SK-N-SH (cell line): Measurements from ENCODE around the gene TEKT1. TPM values are rescaled to one million over a fixed set of nuclear protein-coding genes. Genes with fewer than 3 reads are reported as not detected.

Experiments
- CTCF ChIA-PET: fragments of 300-600, 350-600 bp; formaldehyde crosslinking; extraction: SDS; loops from one replicate; lab custom pipeline; 2021; lab: Yijun Ruan, JAX
- POLR2A ChIA-PET: fragments of 350-600 bp; sonication (Branson Sonifier 250); formaldehyde crosslinking; extraction: SDS; loops from one replicate; lab custom pipeline; 2020; ENCODE audit warnings: antibody characterized with exemption, inconsistent platforms; lab: Yijun Ruan, JAX
- DNase-seq: peaks from one replicate; pipeline ENCODE4 v3.0.0; 2012
- H2AFZ ChIP-seq: fragments of 200-600 bp; sonication (generic); 2 replicates; pipeline ENCODE4 v1.8.1; 2016; ENCODE audit warnings: antibody characterized with exemption, mild to moderate bottlenecking, low read depth
- H3F3A ChIP-seq: fragments of 200-600 bp; sonication (generic); replicated peaks from 2 replicates; pipeline ENCODE3; 2016; ENCODE audit warnings: antibody characterized with exemption, mild to moderate bottlenecking; ENCODE audit not compliant: insufficient read depth
- H3K27ac ChIP-seq, 2 experiments: fragments of 200-500 bp in 1 of 2; fragments of 200-600 bp in 1 of 2; sonication (Bioruptor generic) in 1 of 2; sonication (generic), shearing (Covaris generic) in 1 of 2; 2 replicates each; pipeline versions ENCODE4 v1.5.1 to v1.6.1; 2014 to 2016; ENCODE audit warnings: low read depth in 2 of 2, inconsistent platforms in 1 of 2, low read length in 1 of 2, mild to moderate bottlenecking in 1 of 2, mixed read lengths in 1 of 2
- H3K27me3 ChIP-seq: fragments of 200-600 bp; sonication (generic), shearing (Covaris generic); 2 replicates; pipeline ENCODE4 v1.6.1; 2016; ENCODE audit warnings: mixed run types; ENCODE audit not compliant: insufficient read depth
- H3K36me3 ChIP-seq, 2 experiments: fragments of 200-500 bp in 1 of 2; fragments of 200-600 bp in 1 of 2; sonication (Bioruptor generic) in 1 of 2; sonication (generic) in 1 of 2; replicated peaks in 1 of 2; 2 replicates each; pipeline versions ENCODE3 to v1.5.1; 2014 to 2016; ENCODE audit warnings: low read length in 1 of 2, mild to moderate bottlenecking in 1 of 2; ENCODE audit not compliant: insufficient read depth in 2 of 2, control insufficient read depth in 1 of 2
- H3K4me1 ChIP-seq, 2 experiments: fragments of 200-500 bp in 1 of 2; fragments of 200-600 bp in 1 of 2; sonication (Bioruptor generic) in 1 of 2; sonication (generic), shearing (Covaris generic) in 1 of 2; 2 replicates each; pipeline versions ENCODE4 v1.5.1 to v1.6.1; 2014 to 2016; ENCODE audit warnings: low read depth in 1 of 2, low read length in 1 of 2, mixed run types in 1 of 2; ENCODE audit not compliant: insufficient read depth in 2 of 2, control insufficient read depth in 1 of 2
- H3K4me2 ChIP-seq: fragments of 200-600 bp; sonication (generic), shearing (Covaris generic); 2 replicates; pipeline ENCODE4 v1.6.1; 2017; ENCODE audit warnings: mixed run types
- H3K4me3 ChIP-seq, 2 experiments: fragments of 200-500 bp in 1 of 2; fragments of 200-600 bp in 1 of 2; sonication (Bioruptor generic) in 1 of 2; sonication (generic), shearing (Covaris generic) in 1 of 2; 2 replicates each; pipeline versions ENCODE4 v1.5.1 to v1.8.1; 2014 to 2016; ENCODE audit warnings: low read depth in 2 of 2, inconsistent platforms in 1 of 2, low read length in 1 of 2, mild to moderate bottlenecking in 1 of 2, mixed read lengths in 1 of 2, moderate library complexity in 1 of 2
- H3K79me2 ChIP-seq: fragments of 200-600 bp; sonication (generic); 2 replicates; pipeline ENCODE4 v1.8.1; 2017; ENCODE audit warnings: mild to moderate bottlenecking; ENCODE audit not compliant: insufficient read depth
- H3K9ac ChIP-seq: fragments of 200-600 bp; sonication (generic); 2 replicates; pipeline ENCODE4 v1.6.1; 2017; ENCODE audit warnings: mixed run types
- H3K9me2 ChIP-seq: fragments of 200-600 bp; sonication (generic); 2 replicates; pipeline ENCODE4 v1.6.1; 2017; ENCODE audit warnings: mixed run types
- H3K9me3 ChIP-seq: fragments of 200-600 bp; sonication (generic); 2 replicates; pipeline ENCODE4 v1.6.1; 2017; ENCODE audit warnings: mixed run types, mild to moderate bottlenecking, moderate library complexity
- H4K20me1 ChIP-seq: fragments of 200-600 bp; sonication (generic); 2 replicates; pipeline ENCODE4 v1.6.1; 2017; ENCODE audit warnings: mild to moderate bottlenecking, mixed run types; ENCODE audit not compliant: insufficient read depth
- CHD2 ChIP-seq: fragments of 150-350 bp; IDR thresholded peaks from 2 replicates; pipeline ENCODE4 v1.6.1; 2018; ENCODE audit warnings: low read length; ENCODE audit not compliant: partially characterized antibody
- EP300 ChIP-seq, 2 experiments: IDR thresholded peaks; 2 replicates each; pipeline versions ENCODE4 v1.4.0 to v1.6.1; 2012; ENCODE audit warnings: borderline replicate concordance in 1 of 2, low read depth in 1 of 2, low read length in 1 of 2
- FOXJ3 ChIP-seq: sonication (generic); formaldehyde crosslinking; IDR thresholded peaks from 2 replicates; pipeline ENCODE4 v1.5.1; 2020; ENCODE audit warnings: mild to moderate bottlenecking, missing genetic modification reagents
- FOXM1 ChIP-seq: IDR thresholded peaks from 2 replicates; pipeline ENCODE4 v1.4.0; 2012; ENCODE audit warnings: low read depth, mild to moderate bottlenecking
- MEF2A ChIP-seq: IDR thresholded peaks from 2 replicates; pipeline ENCODE4 v1.4.0; 2012; ENCODE audit warnings: low read depth, borderline replicate concordance
- MXI1 ChIP-seq: IDR thresholded peaks from 2 replicates; pipeline ENCODE4 v1.6.1; 2012; ENCODE audit warnings: mild to moderate bottlenecking, low read depth, low read length, improper control_type of control experiment
- POLR2AphosphoS5 ChIP-seq: IDR thresholded peaks from 2 replicates; pipeline ENCODE4 v1.6.1; 2012; ENCODE audit warnings: low read depth, low read length
- RAD21 ChIP-seq: IDR thresholded peaks from 2 replicates; pipeline ENCODE4 v1.6.1; 2012; ENCODE audit warnings: mild to moderate bottlenecking, low read length
- RFX5 ChIP-seq: IDR thresholded peaks from 2 replicates; pipeline ENCODE4 v1.6.1; 2012; ENCODE audit warnings: mild to moderate bottlenecking, improper control_type of control experiment, low read length
- TEAD4 ChIP-seq: IDR thresholded peaks from 2 replicates; pipeline ENCODE4 v1.4.0; 2012; ENCODE audit warnings: mild to moderate bottlenecking, borderline replicate concordance; ENCODE audit not compliant: insufficient read depth
- YY1 ChIP-seq: IDR thresholded peaks from 2 replicates; pipeline ENCODE4 v1.4.0; 2012; ENCODE audit warnings: low read depth, mild to moderate bottlenecking
- WGBS: methylation state at CpG from one replicate; pipeline ENCODE4 v1.1.6; 2017; ENCODE audit warnings: low lambda C conversion rate; 5-methylcytosine and 5-hydroxymethylcytosine counted together
- polyA plus RNA-seq, 3 experiments: library from polyadenylated mRNA; depleted of rRNA; stranded (reverse); fragments of >200 nt; gene quantifications; 2 replicates each; pipeline ENCODE4 v1.2.3, GENCODE V29; 2012
- TF ChIP-seq, protein P1 (sequence below): fragments of 200-600 bp; sonication (generic); IDR thresholded peaks from 2 replicates; pipeline ENCODE4 v1.6.1; 2017; ENCODE audit warnings: antibody characterized with exemption, mild to moderate bottlenecking, moderate library complexity

TEKT1 gene
- polyA plus RNA-seq, 1 of the 3 experiments (the other 2 are of a cell fraction), result not detected

DNA sequence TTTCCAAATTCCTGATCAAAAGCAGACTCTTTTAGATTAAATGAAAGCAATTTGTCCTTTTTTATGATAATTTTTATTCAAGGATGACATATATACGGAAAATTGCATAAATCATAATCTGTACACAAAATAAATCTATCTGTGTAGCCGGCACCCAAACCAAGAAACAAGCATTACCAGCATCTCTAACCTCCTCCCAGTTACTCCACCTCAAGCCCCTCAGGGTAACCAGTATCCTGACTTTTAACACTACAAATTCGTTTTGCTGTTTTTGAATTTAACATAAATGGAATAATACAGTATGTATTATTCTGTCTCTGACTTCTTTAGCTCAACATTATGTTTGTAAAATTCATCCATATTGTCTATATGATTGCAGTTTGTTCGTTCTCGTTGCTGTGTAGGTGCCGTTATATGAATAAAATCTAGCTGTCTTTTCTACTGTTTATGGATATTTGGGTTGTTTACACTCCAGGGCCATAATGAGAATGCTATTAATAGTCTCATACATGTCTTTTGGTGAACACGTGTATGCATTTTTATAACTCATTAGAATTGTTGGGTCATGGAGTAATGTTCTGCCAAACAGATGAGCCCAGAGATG is 1.0 kb downstream of the TEKT1 start:
- ChIA-PET CTCF (no interaction called here), POLR2A (no interaction called here)
- Histone ChIP-seq H3K79me2 (no peaks in the 10 kb centered on the region), H3K4me2 (no peak overlapping the region), H3K9me3 (no peaks in the 10 kb centered on the region), H2AFZ (no peak overlapping the region), H3K36me3 (no peaks in the 10 kb centered on the region), H3K27ac (no peak overlapping the region), H3K4me1 (no peaks in the 10 kb centered on the region; a peak in 1 of 4 replicates), H3K9me2 (no peaks in the 10 kb centered on the region), H3K9ac (no peak overlapping the region), H3K27me3 (peaks cover 67% of the 10 kb centered on the region), H3K4me3 (no peak overlapping the region), H3F3A (no peaks in the 10 kb centered on the region), H4K20me1 (no peaks in the 10 kb centered on the region)
- DNase-seq, result no peak
- 5% methylated on average over 7 of the region's 7 CpGs for WGBS
- TF ChIP-seq POLR2AphosphoS5, result no peak

DNA sequence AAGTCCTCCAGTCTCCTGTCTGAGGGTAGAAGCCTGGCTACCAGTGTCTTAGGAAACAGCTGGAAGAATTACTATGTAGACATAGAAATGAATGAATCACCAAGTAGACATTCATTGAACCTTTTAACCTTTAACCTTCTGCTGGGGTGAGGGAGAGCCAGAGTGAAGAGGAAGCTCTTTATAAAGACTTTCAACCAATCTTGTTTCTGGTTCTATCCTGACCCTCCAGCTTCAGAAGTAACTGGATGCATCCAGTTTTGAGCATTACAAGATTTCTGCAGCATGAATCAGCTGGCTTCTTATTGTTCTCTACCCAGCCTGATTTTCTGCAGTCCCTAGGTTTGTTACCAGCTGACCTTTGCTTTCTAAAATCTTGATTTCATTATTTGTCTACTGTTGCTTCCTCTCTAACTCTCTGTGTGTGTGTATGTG is 8.5 kb downstream of the TEKT1 start:
- H4K20me1 ChIP-seq, result no peaks in the 10 kb centered on the region
- no peaks in the 10 kb centered on the region for H3F3A ChIP-seq
- ChIA-PET POLR2A (no interaction called here), CTCF (interaction anchor here (1.0 kb wide), 1 partner anchor 88 kb away, joined by 3 read pairs; no protein-coding TSS in a partner anchor)
- no peak overlapping the region for H3K9ac ChIP-seq
- H3K4me3 ChIP-seq, result no peak overlapping the region
- H3K4me2 ChIP-seq, result no peak overlapping the region
- no peaks in the 10 kb centered on the region for H3K79me2 ChIP-seq
- peaks cover 18% of the 10 kb centered on the region; the same call in 1 of the 2 replicates for H3K27me3 ChIP-seq
- no peak overlapping the region for H2AFZ ChIP-seq
- no peaks in the 10 kb centered on the region for H3K9me2 ChIP-seq
- no peaks in the 10 kb centered on the region for H3K9me3 ChIP-seq
- no peak for TF ChIP-seq MEF2A
- TF ChIP-seq RFX5, result no peak
- no peak for TF ChIP-seq EP300 (IDR thresholded peaks at IDR 0.05; ENCODE audit: borderline replicate concordance in 1 of 2, low read depth in 1 of 2, low read length in 1 of 2)
- TF ChIP-seq TEAD4, result no peak
- no peak for TF ChIP-seq MXI1
- TF ChIP-seq FOXJ3 (CRISPR knock-in tag), result no peak
- TF ChIP-seq, protein P1, sequence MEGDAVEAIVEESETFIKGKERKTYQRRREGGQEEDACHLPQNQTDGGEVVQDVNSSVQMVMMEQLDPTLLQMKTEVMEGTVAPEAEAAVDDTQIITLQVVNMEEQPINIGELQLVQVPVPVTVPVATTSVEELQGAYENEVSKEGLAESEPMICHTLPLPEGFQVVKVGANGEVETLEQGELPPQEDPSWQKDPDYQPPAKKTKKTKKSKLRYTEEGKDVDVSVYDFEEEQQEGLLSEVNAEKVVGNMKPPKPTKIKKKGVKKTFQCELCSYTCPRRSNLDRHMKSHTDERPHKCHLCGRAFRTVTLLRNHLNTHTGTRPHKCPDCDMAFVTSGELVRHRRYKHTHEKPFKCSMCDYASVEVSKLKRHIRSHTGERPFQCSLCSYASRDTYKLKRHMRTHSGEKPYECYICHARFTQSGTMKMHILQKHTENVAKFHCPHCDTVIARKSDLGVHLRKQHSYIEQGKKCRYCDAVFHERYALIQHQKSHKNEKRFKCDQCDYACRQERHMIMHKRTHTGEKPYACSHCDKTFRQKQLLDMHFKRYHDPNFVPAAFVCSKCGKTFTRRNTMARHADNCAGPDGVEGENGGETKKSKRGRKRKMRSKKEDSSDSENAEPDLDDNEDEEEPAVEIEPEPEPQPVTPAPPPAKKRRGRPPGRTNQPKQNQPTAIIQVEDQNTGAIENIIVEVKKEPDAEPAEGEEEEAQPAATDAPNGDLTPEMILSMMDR, result no peak
- TF ChIP-seq RAD21, result no peak
- no peak for TF ChIP-seq CHD2
- no peak for TF ChIP-seq YY1
- no peak for TF ChIP-seq FOXM1
- DNase-seq, result no peak
- no peaks in the 10 kb centered on the region for H3K4me1 ChIP-seq
- no peak overlapping the region for H3K27ac ChIP-seq
- H3K36me3 ChIP-seq, result no peaks in the 10 kb centered on the region
